Measurements from ENCODE around the gene OSBPL3.

Gene OSBPL3

GRCh38 chr7:24828891-24829661 lies 150.9 kb downstream of the OSBPL3 start:
- TF ChIP-seq CTCF (IDR thresholded peaks at IDR 0.05; ENCODE audit: low read length, missing control alignments), result no peak
- peak; percentile 57 for DNase-seq (ENCODE audit: low read depth)
- no peak overlapping the region for H3K4me3 ChIP-seq (replicated peaks; ENCODE audit: low read depth, low read length)

- no peak for TF ChIP-seq CTCF (IDR thresholded peaks at IDR 0.05; ENCODE audit: low read length, missing control alignments)
- DNase-seq (ENCODE audit: low read depth), result peak; percentile 24
- no peak overlapping the region for H3K4me3 ChIP-seq (replicated peaks; ENCODE audit: low read depth, low read length)
Measured at GRCh38 chr7:24827589-24827988, 152.4 kb downstream of the OSBPL3 start.

GRCh38 chr7:24827027-24827426 lies 153.0 kb downstream of the OSBPL3 start:
- no peak for DNase-seq (ENCODE audit: low read depth)
- no peak for TF ChIP-seq CTCF (IDR thresholded peaks at IDR 0.05; ENCODE audit: low read length, missing control alignments)
- no peak overlapping the region for H3K4me3 ChIP-seq (replicated peaks; ENCODE audit: low read depth, low read length)

- no peak for DNase-seq (ENCODE audit: low read depth)
Measured at GRCh38 chr7:24826662-24827020, 153.3 kb downstream of the OSBPL3 start.

GRCh38 chr7:24825931-24826661 lies 153.9 kb downstream of the OSBPL3 start:
- no peak for TF ChIP-seq CTCF (IDR thresholded peaks at IDR 0.05; ENCODE audit: low read length, missing control alignments)
- no peak overlapping the region for H3K4me3 ChIP-seq (replicated peaks; ENCODE audit: low read depth, low read length)
- peak; percentile 50 for DNase-seq (ENCODE audit: low read depth)

More at GRCh38 chr7:24826662-24827020, 153.3 kb downstream of the OSBPL3 start:
- no peak overlapping the region for H3K4me3 ChIP-seq (replicated peaks; ENCODE audit: low read depth, low read length)
- TF ChIP-seq CTCF (IDR thresholded peaks at IDR 0.05; ENCODE audit: low read length, missing control alignments), result no peak

GRCh38 chr7:24825381-24825794 lies 154.6 kb downstream of the OSBPL3 start:
- no peak for TF ChIP-seq CTCF (IDR thresholded peaks at IDR 0.05; ENCODE audit: low read length, missing control alignments)
- DNase-seq (ENCODE audit: low read depth), result no peak
- no peak overlapping the region for H3K4me3 ChIP-seq (replicated peaks; ENCODE audit: low read depth, low read length)

Measured in fibroblast of pulmonary artery (primary cell).